Neuronal stem cell (in vitro differentiated cells): Measurements from ENCODE around the gene ENOX1.

Experiments used
- DNase-seq: peaks from one replicate; pipeline ENCODE4 v3.0.0-alpha.2; 2013; ENCODE audit warnings: low spot score
- H2AFZ ChIP-seq: one replicate; pipeline ENCODE4 v1.6.1; 2013; ENCODE audit warnings: mild to moderate bottlenecking, low read length, inconsistent platforms
- H2AK5ac ChIP-seq: 2 replicates; pipeline ENCODE4 v1.6.1; 2013; ENCODE audit warnings: low read depth, mild to moderate bottlenecking, inconsistent platforms, low read length, moderate library complexity, mixed read lengths
- H2BK120ac ChIP-seq: 2 replicates; pipeline ENCODE4 v1.6.1; 2013; ENCODE audit warnings: low read depth, mild to moderate bottlenecking, inconsistent platforms, low read length, moderate library complexity, mixed read lengths
- H2BK12ac ChIP-seq: one replicate; pipeline ENCODE4 v1.6.1; 2013; ENCODE audit warnings: low read length, inconsistent platforms
- H2BK15ac ChIP-seq: 2 replicates; pipeline ENCODE4 v1.6.1; 2013; ENCODE audit warnings: mild to moderate bottlenecking, low read length, inconsistent platforms, mixed read lengths
- H2BK5ac ChIP-seq: one replicate; pipeline ENCODE4 v1.6.1; 2013; ENCODE audit warnings: inconsistent platforms, mild to moderate bottlenecking, low read length, moderate library complexity
- H3K14ac ChIP-seq: one replicate; pipeline ENCODE4 v1.6.1; 2013; ENCODE audit warnings: low read length, inconsistent platforms
- H3K18ac ChIP-seq: 2 replicates; pipeline ENCODE4 v1.6.1; 2013; ENCODE audit warnings: low read length, inconsistent platforms
- H3K23ac ChIP-seq: 2 replicates; pipeline ENCODE4 v1.6.1; 2013; ENCODE audit warnings: low read depth, mild to moderate bottlenecking, mixed read lengths, low read length, inconsistent platforms; ENCODE audit not compliant: poor library complexity
- H3K27ac ChIP-seq: replicated peaks from 3 replicates; pipeline ENCODE4 v1.5.1; 2013; ENCODE audit warnings: low read length, inconsistent platforms
- H3K27me3 ChIP-seq, 3 experiments: 2 replicates each; pipeline ENCODE4 v1.6.1; 2013; ENCODE audit warnings: low read length in 3 of 3, mild to moderate bottlenecking in 2 of 3, inconsistent platforms in 1 of 3, low read depth in 1 of 3, mixed read lengths in 1 of 3, moderate library complexity in 1 of 3; ENCODE audit not compliant: control insufficient read depth in 3 of 3, insufficient read depth in 3 of 3
- H3K36me3 ChIP-seq, 2 donors: replicated peaks in 1 of 2; 2 replicates each; pipeline ENCODE4 v1.6.1; 2013; ENCODE audit warnings: low read length in 2 of 2; ENCODE audit not compliant: control insufficient read depth in 2 of 2, insufficient read depth in 2 of 2
- H3K4ac ChIP-seq: 2 replicates; pipeline ENCODE4 v1.6.1; 2013; ENCODE audit warnings: inconsistent platforms, mild to moderate bottlenecking, low read length, moderate library complexity
- H3K4me1 ChIP-seq, 2 donors: 1 replicate in 1 of 2; 2 replicates in 1 of 2; pipeline ENCODE4 v1.6.1; 2013; ENCODE audit warnings: low read length in 2 of 2, low read depth in 1 of 2; ENCODE audit not compliant: control insufficient read depth in 2 of 2, insufficient read depth in 1 of 2
- H3K4me2 ChIP-seq: one replicate; pipeline ENCODE4 v1.6.1; 2013; ENCODE audit warnings: mild to moderate bottlenecking, low read length, inconsistent platforms; ENCODE audit not compliant: insufficient read depth, poor library complexity, severe bottlenecking
- H3K4me3 ChIP-seq, 2 donors: 2 replicates each; pipeline ENCODE4 v1.5.1; 2013; ENCODE audit warnings: low read length in 2 of 2, mild to moderate bottlenecking in 2 of 2, inconsistent platforms in 1 of 2, moderate library complexity in 1 of 2
- H3K79me1 ChIP-seq: one replicate; pipeline ENCODE4 v1.6.1; 2013; ENCODE audit warnings: low read depth, mild to moderate bottlenecking, inconsistent platforms, low read length, moderate library complexity
- H3K9ac ChIP-seq: one replicate; pipeline ENCODE4 v1.6.1; 2013; ENCODE audit warnings: mild to moderate bottlenecking, low read depth, low read length, inconsistent platforms; ENCODE audit not compliant: poor library complexity
- H3K9me3 ChIP-seq, 2 donors: replicated peaks in 1 of 2; 2 replicates each; pipeline versions ENCODE3 to v1.6.1; 2013; ENCODE audit warnings: low read length in 2 of 2, mild to moderate bottlenecking in 2 of 2, inconsistent platforms in 1 of 2, low read depth in 1 of 2, mixed read lengths in 1 of 2, moderate library complexity in 1 of 2; ENCODE audit not compliant: control insufficient read depth in 2 of 2, insufficient read depth in 1 of 2
- H4K8ac ChIP-seq: one replicate; pipeline ENCODE4 v1.6.1; 2013; ENCODE audit warnings: low read depth, mild to moderate bottlenecking, inconsistent platforms, low read length, moderate library complexity
- H4K91ac ChIP-seq: one replicate; pipeline ENCODE4 v1.6.1; 2013; ENCODE audit warnings: low read length, low read depth, mild to moderate bottlenecking, inconsistent platforms; ENCODE audit not compliant: poor library complexity
- WGBS, 2 donors: extraction: QIAGEN DNeasy Blood & Tissue Kit; methylation state at CpG; one replicate each; pipeline ENCODE4 v1.1.7; 2013; ENCODE audit warnings: missing lambda C conversion rate in 2 of 2, mixed read lengths in 1 of 2; ENCODE audit not compliant: insufficient read length in 2 of 2, insufficient replicate concordance in 1 of 2; ENCODE audit errors: extremely low coverage in 2 of 2; 5-methylcytosine and 5-hydroxymethylcytosine counted together

The ENOX1 gene

GRCh38 chr13:43316946-43317353, 469.8 kb downstream of the ENOX1 start:
- no peak overlapping the region for H3K27ac ChIP-seq
- no peak overlapping the region for H4K91ac ChIP-seq
- H3K27me3 ChIP-seq = no peaks in the 10 kb centered on the region
- H3K9me3 ChIP-seq = no peaks in the 10 kb centered on the region
- H2BK12ac ChIP-seq = no peak overlapping the region
- no peak overlapping the region for H3K23ac ChIP-seq
- no peaks in the 10 kb centered on the region for H3K36me3 ChIP-seq
- no peak overlapping the region for H4K8ac ChIP-seq
- no peaks in the 10 kb centered on the region for H3K79me1 ChIP-seq
- H3K4me3 ChIP-seq = no peak overlapping the region
- H2AFZ ChIP-seq = peak overlapping the region; percentile 62
- no peak overlapping the region for H2BK5ac ChIP-seq
- H2AK5ac ChIP-seq = no peak overlapping the region
- DNase-seq = no peak
- H3K4ac ChIP-seq = no peak overlapping the region
- H3K14ac ChIP-seq = no peak overlapping the region
- no peak overlapping the region for H3K18ac ChIP-seq
- H2BK120ac ChIP-seq = no peak overlapping the region
- H3K4me1 ChIP-seq = peaks cover 9 to 13% of the 10 kb centered on the region in 2 donors
- WGBS, 2 donors = no CpG with 5 or more reads among the region's 4 CpGs
- no peak overlapping the region for H2BK15ac ChIP-seq
- H3K4me2 ChIP-seq = no peak overlapping the region
- no peak overlapping the region for H3K9ac ChIP-seq

GRCh38 chr13:43316281-43316680, 470.5 kb downstream of the ENOX1 start:
- no peaks in the 10 kb centered on the region for H3K79me1 ChIP-seq
- no peak overlapping the region for H3K4ac ChIP-seq
- no peak overlapping the region for H3K18ac ChIP-seq
- peaks cover 9 to 13% of the 10 kb centered on the region in 2 donors for H3K4me1 ChIP-seq
- DNase-seq = no peak
- H3K9ac ChIP-seq = no peak overlapping the region
- no peak overlapping the region for H2BK5ac ChIP-seq
- H3K27ac ChIP-seq = no peak overlapping the region
- H4K8ac ChIP-seq = no peak overlapping the region
- WGBS, 2 donors = no CpG with 5 or more reads among the region's 2 CpGs
- no peak overlapping the region for H3K4me3 ChIP-seq
- no peak overlapping the region for H3K23ac ChIP-seq
- no peaks in the 10 kb centered on the region for H3K9me3 ChIP-seq
- H2BK15ac ChIP-seq = no peak overlapping the region
- H2AFZ ChIP-seq = no peak overlapping the region
- no peak overlapping the region for H3K14ac ChIP-seq
- H3K27me3 ChIP-seq = no peaks in the 10 kb centered on the region
- H4K91ac ChIP-seq = no peak overlapping the region
- H3K4me2 ChIP-seq = no peak overlapping the region
- no peak overlapping the region for H2BK12ac ChIP-seq
- H2AK5ac ChIP-seq = no peak overlapping the region
- no peaks in the 10 kb centered on the region for H3K36me3 ChIP-seq
- no peak overlapping the region for H2BK120ac ChIP-seq

- H2AK5ac ChIP-seq = no peak overlapping the region
- H2BK15ac ChIP-seq = no peak overlapping the region
- no peak overlapping the region for H3K9ac ChIP-seq
- no peak overlapping the region for H3K27ac ChIP-seq
- no peak overlapping the region for H3K4ac ChIP-seq
- no peak for DNase-seq
- no peak overlapping the region for H2BK12ac ChIP-seq
- no CpG with 5 or more reads among the region's 5 CpGs for WGBS, 2 donors
- no peaks in the 10 kb centered on the region for H3K27me3 ChIP-seq
- H3K79me1 ChIP-seq = no peaks in the 10 kb centered on the region
- H4K91ac ChIP-seq = no peak overlapping the region
- no peak overlapping the region for H3K18ac ChIP-seq
- H3K23ac ChIP-seq = no peak overlapping the region
- no peak overlapping the region for H2AFZ ChIP-seq
- H3K36me3 ChIP-seq = no peaks in the 10 kb centered on the region
- H3K4me1 ChIP-seq = peaks cover 9 to 13% of the 10 kb centered on the region in 2 donors
- no peak overlapping the region for H3K4me3 ChIP-seq
- H2BK5ac ChIP-seq = no peak overlapping the region
- H4K8ac ChIP-seq = no peak overlapping the region
- no peaks in the 10 kb centered on the region for H3K9me3 ChIP-seq
- no peak overlapping the region for H2BK120ac ChIP-seq
- H3K14ac ChIP-seq = no peak overlapping the region
- no peak overlapping the region for H3K4me2 ChIP-seq
Observed at GRCh38 chr13:43315522-43315921, 471.2 kb downstream of the ENOX1 start.

DNA sequence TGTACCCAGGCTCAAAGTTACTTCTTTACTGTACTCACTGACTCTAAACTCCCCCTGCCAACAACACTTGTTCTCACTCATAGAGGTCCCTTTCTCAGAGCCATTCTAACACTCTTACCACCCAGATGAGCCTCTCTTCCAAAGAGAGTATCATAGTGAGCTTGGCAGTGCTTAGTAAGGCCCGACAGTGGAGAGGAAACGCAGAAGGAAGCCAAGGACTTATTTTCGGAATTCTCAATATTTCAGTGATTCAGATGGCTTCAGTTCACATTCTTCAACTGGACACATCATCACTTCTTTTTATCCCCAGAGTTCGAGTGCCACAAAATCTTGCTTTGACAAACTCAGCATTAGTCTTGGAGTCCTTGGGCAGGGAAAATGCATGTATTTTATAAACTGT, 477.5 kb downstream of the ENOX1 start:
- Histone ChIP-seq H3K9me3 (no peaks in the 10 kb centered on the region), H3K27ac (no peak overlapping the region), H3K18ac (no peak overlapping the region), H3K9ac (no peak overlapping the region), H4K8ac (no peak overlapping the region), H3K4me3 (no peak overlapping the region), H3K36me3 (no peaks in the 10 kb centered on the region), H3K23ac (no peak overlapping the region), H2BK12ac (no peak overlapping the region), H2BK120ac (no peak overlapping the region), H2AK5ac (no peak overlapping the region), H4K91ac (no peak overlapping the region), H3K4me2 (no peak overlapping the region), H3K4ac (no peak overlapping the region), H2BK5ac (no peak overlapping the region), H2BK15ac (no peak overlapping the region), H3K4me1 (peaks cover 2 to 4% of the 10 kb centered on the region in 2 donors), H2AFZ (no peak overlapping the region), H3K79me1 (no peaks in the 10 kb centered on the region), H3K14ac (no peak overlapping the region), H3K27me3 (no peaks in the 10 kb centered on the region)
- no CpG with 5 or more reads among the region's 4 CpGs for WGBS, 2 donors
- no peak for DNase-seq
